ENCODE measurements around the gene TUBE1.

- TF ChIP-seq YY1 (IDR thresholded peaks at IDR 0.05; ENCODE audit: insufficient read depth, insufficient read length): no peak
- TF ChIP-seq ZNF274 (IDR thresholded peaks at IDR 0.05; ENCODE audit: low read depth, low read length): no peak
These were observed 28.8 kb downstream of the TUBE1 start for GRCh38 chr6:112058243-112059032.
